22Rv1 (cell line): ENCODE data around the gene RNF7.

ENCODE experiments used
- CTCF ChIP-seq: fragments of 450-650 bp; IDR thresholded peaks from 2 replicates; pipeline ENCODE4 v1.5.1; 2017; ENCODE audit warnings: mild to moderate bottlenecking
- ZFX ChIP-seq: fragments of 450-650 bp; IDR thresholded peaks from 2 replicates; pipeline ENCODE4 v1.6.1; 2017; ENCODE audit warnings: antibody characterized with exemption, borderline replicate concordance

- no peak for TF ChIP-seq CTCF
- no peak for TF ChIP-seq ZFX
These were observed 57.2 kb downstream of the RNF7 start for GRCh38 chr3:141795276-141795675.
